T-helper 2 cell treated with Interferon-gamma antibody and Interleukin-4, amounts not matched to agents 5 μg/mL and 100 μg/mL, for 36 hours (primary cell): ENCODE measurements around the gene KCP.

ENCODE experiments used
- DNase-seq: peaks from one replicate; pipeline ENCODE4 v3.0.0; 2021; ENCODE audit warnings: low spot score
- H3K27ac Mint-ChIP-seq: one replicate; pipeline ENCODE4 v1.8.0; 2021; ENCODE audit warnings: mild to moderate bottlenecking, mixed read lengths
- H3K27me3 Mint-ChIP-seq: one replicate; pipeline ENCODE4 v1.8.0; 2021; ENCODE audit warnings: low read depth, mixed read lengths
- H3K36me3 Mint-ChIP-seq: one replicate; pipeline ENCODE4 v1.8.0; 2021; ENCODE audit warnings: low read depth, mixed read lengths
- H3K4me1 Mint-ChIP-seq: one replicate; pipeline ENCODE4 v1.8.0; 2021; ENCODE audit warnings: low read depth, mixed read lengths
- H3K4me3 Mint-ChIP-seq: one replicate; pipeline ENCODE4 v1.8.0; 2022; ENCODE audit warnings: mild to moderate bottlenecking, moderate library complexity, mixed read lengths
- H3K9me3 Mint-ChIP-seq: one replicate; pipeline ENCODE4 v1.8.0; 2021; ENCODE audit warnings: mixed read lengths

The KCP gene

GRCh38 chr7:128893251-128894100, 17.0 kb downstream of the KCP start:
- H3K27me3 Mint-ChIP-seq: peaks cover 21% of the 10 kb centered on the region
- peaks cover 2% of the 10 kb centered on the region for H3K9me3 Mint-ChIP-seq
- no peaks in the 10 kb centered on the region for H3K36me3 Mint-ChIP-seq
- no peaks in the 10 kb centered on the region for H3K4me1 Mint-ChIP-seq
- no peak for DNase-seq
- no peak overlapping the region for H3K4me3 Mint-ChIP-seq
- H3K27ac Mint-ChIP-seq: no peak overlapping the region

DNA sequence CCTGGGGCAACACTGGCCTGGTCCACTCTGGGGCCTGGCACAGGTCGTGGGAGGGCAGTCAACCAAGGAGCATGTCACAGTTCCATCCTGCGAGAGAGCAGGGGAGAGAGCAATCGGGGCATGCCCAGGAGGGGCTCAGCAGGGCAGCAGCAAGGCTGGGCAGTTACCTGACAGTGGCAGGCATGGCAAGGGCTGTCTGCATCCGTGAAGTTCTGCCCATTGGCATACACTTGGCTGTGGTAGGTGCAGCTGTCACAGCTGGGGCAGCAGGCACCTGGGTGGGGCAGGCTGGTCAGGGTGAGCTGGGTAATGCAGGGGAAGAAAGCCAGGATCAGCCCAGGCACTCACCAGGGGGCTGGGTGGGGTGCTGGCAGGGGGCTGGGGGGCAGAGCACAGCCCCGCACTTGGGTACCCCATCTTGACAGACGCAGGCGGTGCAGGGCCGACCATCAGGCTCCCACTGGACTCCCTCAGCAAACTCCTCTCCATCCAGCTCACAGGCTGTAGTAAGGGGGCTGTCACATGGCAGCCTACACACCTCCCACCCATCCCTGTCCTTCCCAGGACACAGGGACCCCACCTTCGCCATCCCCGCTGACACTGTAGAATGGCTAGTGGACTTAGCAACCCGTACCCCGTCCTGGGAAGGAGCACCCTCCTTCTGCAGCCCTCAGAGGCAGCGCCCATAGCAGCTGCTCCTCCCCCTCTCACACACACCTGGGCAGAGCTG, 17.8 kb downstream of the KCP start:
- Mint-ChIP-seq H3K36me3 (no peaks in the 10 kb centered on the region), H3K4me3 (no peak overlapping the region), H3K4me1 (no peaks in the 10 kb centered on the region), H3K9me3 (no peaks in the 10 kb centered on the region), H3K27ac (no peak overlapping the region), H3K27me3 (peaks cover 18% of the 10 kb centered on the region)
- no peak for DNase-seq

GRCh38 chr7:128891942-128892269, 18.6 kb downstream of the KCP start:
- H3K36me3 Mint-ChIP-seq: no peaks in the 10 kb centered on the region
- H3K27me3 Mint-ChIP-seq: peaks cover 16% of the 10 kb centered on the region
- DNase-seq: no peak
- H3K27ac Mint-ChIP-seq: no peak overlapping the region
- no peaks in the 10 kb centered on the region for H3K4me1 Mint-ChIP-seq
- H3K9me3 Mint-ChIP-seq: no peaks in the 10 kb centered on the region
- H3K4me3 Mint-ChIP-seq: no peak overlapping the region

- H3K4me3 Mint-ChIP-seq: no peak overlapping the region
Observed at GRCh38 chr7:128891110-128891941, 19.2 kb downstream of the KCP start.

GRCh38 chr7:128890306-128891109, 20.0 kb downstream of the KCP start:
- no peaks in the 10 kb centered on the region for H3K9me3 Mint-ChIP-seq
- no peaks in the 10 kb centered on the region for H3K4me1 Mint-ChIP-seq
- H3K27ac Mint-ChIP-seq: no peak overlapping the region
- H3K27me3 Mint-ChIP-seq: peaks cover 15% of the 10 kb centered on the region
- H3K36me3 Mint-ChIP-seq: no peaks in the 10 kb centered on the region
- DNase-seq: no peak
- H3K4me3 Mint-ChIP-seq: no peak overlapping the region

More at GRCh38 chr7:128891110-128891941, 19.2 kb downstream of the KCP start:
- Mint-ChIP-seq H3K9me3 (no peaks in the 10 kb centered on the region), H3K36me3 (no peaks in the 10 kb centered on the region), H3K4me1 (no peaks in the 10 kb centered on the region), H3K27me3 (peaks cover 15% of the 10 kb centered on the region), H3K27ac (no peak overlapping the region)
- no peak for DNase-seq

GRCh38 chr7:128889121-128889520, 21.4 kb downstream of the KCP start:
- Mint-ChIP-seq H3K9me3 (no peaks in the 10 kb centered on the region), H3K36me3 (no peaks in the 10 kb centered on the region), H3K27me3 (peaks cover 15% of the 10 kb centered on the region), H3K4me3 (no peak overlapping the region), H3K27ac (no peak overlapping the region), H3K4me1 (no peaks in the 10 kb centered on the region)
- DNase-seq: no peak

- no peak for DNase-seq
- Mint-ChIP-seq H3K27ac (no peak overlapping the region), H3K9me3 (no peaks in the 10 kb centered on the region), H3K27me3 (peaks cover 15% of the 10 kb centered on the region), H3K4me1 (no peaks in the 10 kb centered on the region), H3K4me3 (no peak overlapping the region), H3K36me3 (no peaks in the 10 kb centered on the region)
Observed at GRCh38 chr7:128888756-128889095, 21.8 kb downstream of the KCP start.

GRCh38 chr7:128888039-128888755, 22.3 kb downstream of the KCP start:
- no peak for DNase-seq
- Mint-ChIP-seq H3K4me3 (no peak overlapping the region), H3K27ac (no peak overlapping the region), H3K4me1 (peaks cover 2% of the 10 kb centered on the region), H3K27me3 (peaks cover 15% of the 10 kb centered on the region), H3K36me3 (no peaks in the 10 kb centered on the region), H3K9me3 (no peaks in the 10 kb centered on the region)

DNA sequence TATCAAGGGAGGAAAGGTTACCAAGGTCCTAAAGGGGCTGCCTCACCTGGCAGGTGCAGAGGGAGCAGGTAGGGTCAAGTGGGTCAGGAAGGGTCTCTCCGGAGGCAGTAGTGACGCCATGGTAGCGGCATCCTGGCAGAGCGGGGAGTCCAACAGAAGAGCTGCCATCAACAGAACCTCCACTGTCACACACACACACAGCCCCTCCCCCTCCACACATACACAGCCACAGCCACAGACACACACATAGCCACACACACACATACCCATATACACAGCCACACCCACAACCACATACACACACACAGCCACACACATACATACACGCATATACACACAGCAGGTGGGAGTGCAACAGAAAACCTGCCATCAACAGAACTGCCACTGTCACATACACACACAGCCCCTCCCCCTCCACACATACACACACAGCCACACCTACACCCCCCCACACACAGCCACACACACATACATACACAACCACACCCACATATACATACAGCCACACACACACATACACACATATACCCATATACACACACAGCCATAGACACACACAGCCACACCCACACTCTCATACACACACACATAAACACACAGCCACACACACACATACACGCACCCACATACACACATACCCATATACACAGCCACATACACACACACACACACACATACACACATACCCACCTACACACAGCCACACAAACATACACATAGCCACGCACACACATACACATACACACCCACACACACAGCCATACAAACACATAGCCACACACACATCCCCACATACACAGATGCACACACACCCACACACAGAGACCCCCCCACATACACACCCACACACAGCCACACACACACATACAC, 23.1 kb downstream of the KCP start:
- Mint-ChIP-seq H3K4me1 (peaks cover 2% of the 10 kb centered on the region), H3K4me3 (no peak overlapping the region), H3K27me3 (peaks cover 15% of the 10 kb centered on the region), H3K36me3 (no peaks in the 10 kb centered on the region), H3K9me3 (no peaks in the 10 kb centered on the region), H3K27ac (no peak overlapping the region)
- DNase-seq: no peak

DNA sequence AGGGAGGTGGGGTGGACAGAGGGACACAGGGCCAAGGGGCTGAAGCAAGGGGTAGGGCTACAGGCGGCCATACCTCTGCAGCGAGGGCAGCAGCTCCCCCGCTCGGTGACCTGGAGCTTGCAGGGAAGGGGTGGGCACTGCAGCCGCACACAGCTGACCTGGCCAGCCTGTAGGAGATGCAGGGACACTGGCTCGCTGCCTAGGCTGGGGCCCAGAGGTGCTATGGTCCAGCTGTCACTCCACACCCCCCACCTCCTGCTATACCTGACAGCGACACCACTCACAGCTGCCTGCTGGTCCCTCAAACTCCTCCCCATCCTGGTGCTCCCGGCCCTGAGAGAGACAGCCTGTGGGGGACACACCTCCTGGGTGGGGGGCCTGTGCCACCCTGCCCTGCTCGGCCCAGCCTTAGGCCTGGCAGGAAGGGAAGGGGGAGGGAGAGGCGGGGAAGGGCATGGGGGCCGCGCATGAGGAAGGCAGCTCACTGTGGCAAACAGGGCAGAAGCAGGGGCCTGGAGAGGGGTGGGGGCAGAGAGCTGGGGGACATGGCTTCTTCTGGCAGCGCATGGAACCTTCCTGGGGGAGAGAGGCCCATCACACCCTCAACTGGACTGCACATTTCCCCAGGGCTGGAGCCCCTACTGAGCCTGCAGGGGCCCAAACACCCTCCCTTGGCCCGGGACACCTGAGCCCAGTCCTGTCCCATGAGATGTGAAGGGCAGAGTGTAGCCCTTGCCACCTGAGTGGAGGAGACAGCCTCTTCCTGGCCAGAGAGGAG, 23.9 kb downstream of the KCP start:
- H3K4me1 Mint-ChIP-seq: peaks cover 2% of the 10 kb centered on the region
- no peak overlapping the region for H3K4me3 Mint-ChIP-seq
- H3K36me3 Mint-ChIP-seq: no peaks in the 10 kb centered on the region
- no peak overlapping the region for H3K27ac Mint-ChIP-seq
- no peak for DNase-seq
- peaks cover 11% of the 10 kb centered on the region for H3K27me3 Mint-ChIP-seq
- no peaks in the 10 kb centered on the region for H3K9me3 Mint-ChIP-seq

GRCh38 chr7:128885370-128886187, 24.9 kb downstream of the KCP start:
- Mint-ChIP-seq H3K4me1 (peaks cover 2% of the 10 kb centered on the region), H3K36me3 (no peaks in the 10 kb centered on the region), H3K9me3 (no peaks in the 10 kb centered on the region), H3K4me3 (no peak overlapping the region), H3K27ac (no peak overlapping the region), H3K27me3 (peaks cover 10% of the 10 kb centered on the region)
- DNase-seq: no peak
